Amygdala (tissue), 56 donors: ENCODE data around the gene NFIC.
A peak's percentile ranks its signal among the peaks of the same experiment; 100 is the strongest.
"Not testable (repeated sequence)": the region's sequence is repeated elsewhere in the genome, so short reads cannot be mapped to it uniquely, and the experiment has no call there.

Experiments
- DNase-seq, 56 donors: peaks; one replicate each; lab custom pipeline; 2025; lab: John Stamatoyannopoulos, UW

NFIC gene

GRCh38 chr19:3391911-3392310, 25.5 kb downstream of the NFIC start:
- not testable (repeated sequence) for DNase-seq

GRCh38 chr19:3392480-3392879, 26.1 kb downstream of the NFIC start:
- DNase-seq = no peak

GRCh38 chr19:3396881-3397265, 30.5 kb downstream of the NFIC start:
- DNase-seq = no peak

- DNase-seq = peak in 29 of 56 donors; percentile 7 to 62 (median 29)
Measured at GRCh38 chr19:3397266-3398022, 31.1 kb downstream of the NFIC start.

- DNase-seq = peak in 53 of 56 donors; percentile 19 to 92 (median 77)
Measured at GRCh38 chr19:3398114-3398899, 31.9 kb downstream of the NFIC start.

- DNase-seq = no peak
Measured at GRCh38 chr19:3398900-3399278, 32.5 kb downstream of the NFIC start.

GRCh38 chr19:3399311-3399710, 32.9 kb downstream of the NFIC start:
- DNase-seq = not testable (repeated sequence)

GRCh38 chr19:3401004-3401768, 34.8 kb downstream of the NFIC start:
- no peak for DNase-seq

GRCh38 chr19:3402631-3403443, 36.5 kb downstream of the NFIC start:
- DNase-seq = no peak

GRCh38 chr19:3403489-3404323, 37.3 kb downstream of the NFIC start:
- DNase-seq = peak in 55 of 56 donors; percentile 42 to 94 (median 83)

- DNase-seq = peak in 54 of 56 donors; percentile 44 to 89 (median 80)
Measured at GRCh38 chr19:3404324-3405260, 38.2 kb downstream of the NFIC start.

GRCh38 chr19:3405261-3405653, 38.9 kb downstream of the NFIC start:
- DNase-seq = no peak

GRCh38 chr19:3406571-3407111, 40.3 kb downstream of the NFIC start:
- DNase-seq = no peak

- DNase-seq = peak in 37 of 56 donors; percentile 13 to 73 (median 38)
Measured at GRCh38 chr19:3407556-3408516, 41.5 kb downstream of the NFIC start.

GRCh38 chr19:3408996-3409345, 42.6 kb downstream of the NFIC start:
- DNase-seq = no peak

GRCh38 chr19:3409346-3410064, 43.1 kb downstream of the NFIC start:
- DNase-seq = peak in 3 of 56 donors; percentile 2 to 59 (median 22)
